CD4-positive, alpha-beta T cell treated with Interleukin-6 for 4 hours (primary cell): Measurements from ENCODE around the gene C20orf141.
"Not testable (repeated sequence)": the region's sequence is repeated elsewhere in the genome, so short reads cannot be mapped to it uniquely, and the experiment has no call there.

Experiments
- DNase-seq: peaks from one replicate; pipeline ENCODE4 v3.0.0-alpha.2; 2020; ENCODE audit warnings: mixed read lengths

C20orf141 gene

GRCh38 chr20:2820896-2821869 is 6.4 kb downstream of the C20orf141 start:
- DNase-seq, result peak; percentile 23

- peak; percentile 63 for DNase-seq
Measured at GRCh38 chr20:2822073-2822472, 7.3 kb downstream of the C20orf141 start.

GRCh38 chr20:2825761-2826160 is 11.0 kb downstream of the C20orf141 start:
- no peak for DNase-seq

- no peak for DNase-seq
Measured at GRCh38 chr20:2826655-2827054, 11.9 kb downstream of the C20orf141 start.

GRCh38 chr20:2829376-2829775 is 14.6 kb downstream of the C20orf141 start:
- DNase-seq, result no peak

- not testable (repeated sequence) for DNase-seq
Measured at GRCh38 chr20:2831206-2831605, 16.4 kb downstream of the C20orf141 start.

GRCh38 chr20:2833761-2834160 is 19.0 kb downstream of the C20orf141 start:
- DNase-seq, result no peak

GRCh38 chr20:2834401-2835110 is 19.8 kb downstream of the C20orf141 start:
- no peak for DNase-seq

- DNase-seq, result no peak
Measured at GRCh38 chr20:2835331-2835796, 20.6 kb downstream of the C20orf141 start.

- DNase-seq, result no peak
Measured at GRCh38 chr20:2836035-2836434, 21.2 kb downstream of the C20orf141 start.

- no peak for DNase-seq
Measured at GRCh38 chr20:2837221-2837960, 22.6 kb downstream of the C20orf141 start.

GRCh38 chr20:2838170-2838797 is 23.5 kb downstream of the C20orf141 start:
- no peak for DNase-seq

GRCh38 chr20:2838847-2839671 is 24.3 kb downstream of the C20orf141 start:
- no peak for DNase-seq

- no peak for DNase-seq
Measured at GRCh38 chr20:2839732-2840137, 24.9 kb downstream of the C20orf141 start.

GRCh38 chr20:2840138-2840966 is 25.6 kb downstream of the C20orf141 start, which contains the start of the genes PCED1A and VPS16:
TSS of gene PCED1A (minus strand) at chr20:2840655. CDS start at chr20:2839912, 743 bp downstream.
TSS of gene VPS16 (plus strand) at chr20:2840745. CDS start at chr20:2840775, 30 bp downstream.
- DNase-seq, result peak; percentile 88

- DNase-seq, result peak; percentile 38
Measured at GRCh38 chr20:2840967-2841531, 26.3 kb downstream of the C20orf141 start.

GRCh38 chr20:2845607-2846006 is 30.8 kb downstream of the C20orf141 start:
- DNase-seq, result no peak

- no peak for DNase-seq
Measured at GRCh38 chr20:2846698-2847097, 31.9 kb downstream of the C20orf141 start.

- no peak for DNase-seq
Measured at GRCh38 chr20:2847802-2848201, 33.0 kb downstream of the C20orf141 start.

- no peak for DNase-seq
Measured at GRCh38 chr20:2849529-2849928, 34.7 kb downstream of the C20orf141 start.
